HG03558 (cell line): ENCODE data around the gene CITED4.

Experiments
- ATAC-seq: cut with Tn5 transposase; IDR thresholded peaks from one replicate; pipeline ENCODE4 v1.9.1; 2021; ENCODE audit warnings: moderate number of reproducible peaks; ENCODE audit not compliant: unreplicated experiment; ENCODE audit errors: extremely low read depth

Gene CITED4

DNA sequence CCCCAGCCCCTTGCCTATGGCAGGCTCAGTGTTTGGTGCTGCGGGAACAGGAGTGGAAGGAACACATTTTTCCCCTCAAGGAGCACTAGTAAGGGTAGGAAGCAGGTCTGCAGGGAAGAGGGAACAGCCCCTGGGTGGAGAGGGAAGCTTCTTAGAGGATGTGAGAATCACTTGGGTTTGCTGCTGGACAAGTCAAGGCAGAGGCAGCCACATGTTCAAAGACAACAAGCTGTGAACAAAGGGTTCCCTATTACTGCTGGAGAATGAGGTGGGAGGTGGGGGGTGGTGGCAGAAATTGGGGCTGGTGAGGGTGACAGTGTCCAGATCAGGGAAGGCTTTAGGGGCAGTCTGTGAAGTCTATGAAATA is 24.8 kb upstream of the CITED4 start:
- no peak for ATAC-seq

DNA sequence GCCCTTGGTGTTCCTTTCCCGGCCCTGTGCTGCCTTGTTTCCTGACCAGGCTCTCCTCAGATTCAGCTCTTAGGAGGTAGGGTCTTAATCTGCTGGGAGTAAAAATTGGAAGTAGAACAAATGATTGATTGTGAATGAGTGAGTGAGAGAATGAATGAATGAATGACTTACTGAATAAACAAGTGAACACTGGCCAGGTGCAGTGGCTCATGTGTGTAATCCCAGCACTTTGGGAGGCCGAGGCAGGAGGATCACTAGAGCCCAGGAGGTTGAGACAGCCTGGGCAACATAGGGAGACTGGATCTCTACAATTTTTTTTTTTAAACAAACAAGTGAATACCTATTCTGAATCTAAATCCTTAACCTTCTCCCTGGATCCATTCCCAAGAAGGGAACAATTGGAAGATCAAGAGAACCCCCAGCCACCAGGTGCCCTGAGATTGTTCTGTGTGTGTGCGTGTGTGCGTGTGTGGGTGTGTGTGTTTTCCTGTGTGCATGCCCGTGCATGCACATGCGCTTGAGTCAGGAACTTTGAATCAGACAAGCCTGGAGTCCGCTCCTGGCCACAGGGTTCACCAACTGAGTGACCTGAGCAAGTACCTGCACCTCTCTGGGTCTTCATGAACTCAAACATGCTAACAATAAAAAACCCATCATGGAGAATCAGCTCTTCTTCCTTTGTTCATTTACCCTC is 24.3 kb upstream of the CITED4 start:
- ATAC-seq: no peak

DNA sequence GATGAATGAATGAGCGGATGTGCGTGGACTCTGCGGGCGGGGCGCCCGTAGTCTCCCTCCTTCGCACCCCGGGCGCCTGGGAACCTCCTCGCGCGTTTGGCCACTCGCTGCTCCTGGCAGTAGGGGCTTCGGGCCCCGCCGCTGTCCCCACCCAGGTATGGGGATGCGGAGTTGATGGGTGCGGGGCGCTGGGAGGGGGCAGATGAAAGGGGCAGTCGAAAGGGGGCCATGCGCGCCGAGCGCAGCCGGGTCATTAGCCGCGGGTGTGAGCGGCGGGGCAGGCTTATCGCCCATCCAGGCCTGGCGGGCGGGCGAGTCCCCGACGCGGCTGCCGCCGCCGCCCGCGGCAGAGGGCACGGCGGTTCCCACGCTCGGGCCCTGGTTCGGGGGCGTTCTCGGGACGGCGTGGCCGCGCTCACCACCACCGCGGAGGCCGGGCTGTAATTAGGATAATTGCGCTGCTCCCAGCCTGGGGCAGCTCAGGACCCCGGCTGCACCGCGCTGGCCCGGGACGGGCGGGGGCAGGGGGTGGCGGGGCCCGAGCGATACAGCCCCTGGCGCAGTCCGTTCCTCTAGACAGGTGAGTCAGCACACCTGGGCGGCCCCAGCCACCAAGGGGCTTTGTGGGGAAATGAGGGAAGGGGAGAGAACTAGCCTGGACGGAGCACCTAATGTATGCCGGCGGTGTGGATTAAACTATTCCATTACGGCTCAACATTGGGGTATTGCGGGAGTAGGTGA is 22.1 kb upstream of the CITED4 start:
- no peak for ATAC-seq

DNA sequence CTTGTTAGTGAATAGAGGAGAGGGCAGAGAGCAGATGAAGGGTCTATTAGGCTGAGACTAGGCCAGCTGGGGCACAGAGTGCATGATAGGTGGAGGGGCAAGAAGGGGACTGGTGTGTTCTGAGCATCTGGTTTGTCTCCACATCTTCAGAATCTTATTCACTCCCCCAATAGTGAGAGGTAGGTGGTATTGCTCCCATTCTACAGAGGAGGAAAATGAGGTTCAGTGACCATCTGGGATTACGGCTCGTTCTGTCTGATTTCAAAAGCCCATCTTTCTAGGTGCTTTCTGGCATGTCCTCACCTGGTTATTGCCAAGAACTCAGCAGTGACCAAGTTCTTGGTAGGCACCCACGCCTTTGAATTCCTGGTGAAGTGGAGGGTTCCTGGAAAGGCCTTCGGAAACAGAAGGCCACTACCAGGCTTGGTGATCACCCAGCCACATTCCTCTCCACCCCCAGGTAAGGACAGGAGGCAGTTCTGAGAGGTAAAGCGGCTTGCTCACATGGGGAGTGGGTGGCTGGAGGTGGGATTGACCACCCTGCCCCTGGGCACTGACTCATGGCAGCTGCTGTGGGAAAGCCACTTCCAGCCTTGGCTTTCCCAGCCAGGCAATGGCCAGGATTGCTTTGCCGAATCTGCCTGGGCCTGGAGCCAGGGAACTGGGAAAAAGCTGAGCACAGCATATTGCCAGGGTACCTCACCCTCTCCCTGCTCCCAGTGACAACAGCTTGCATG is 18.8 kb upstream of the CITED4 start:
- no peak for ATAC-seq

DNA sequence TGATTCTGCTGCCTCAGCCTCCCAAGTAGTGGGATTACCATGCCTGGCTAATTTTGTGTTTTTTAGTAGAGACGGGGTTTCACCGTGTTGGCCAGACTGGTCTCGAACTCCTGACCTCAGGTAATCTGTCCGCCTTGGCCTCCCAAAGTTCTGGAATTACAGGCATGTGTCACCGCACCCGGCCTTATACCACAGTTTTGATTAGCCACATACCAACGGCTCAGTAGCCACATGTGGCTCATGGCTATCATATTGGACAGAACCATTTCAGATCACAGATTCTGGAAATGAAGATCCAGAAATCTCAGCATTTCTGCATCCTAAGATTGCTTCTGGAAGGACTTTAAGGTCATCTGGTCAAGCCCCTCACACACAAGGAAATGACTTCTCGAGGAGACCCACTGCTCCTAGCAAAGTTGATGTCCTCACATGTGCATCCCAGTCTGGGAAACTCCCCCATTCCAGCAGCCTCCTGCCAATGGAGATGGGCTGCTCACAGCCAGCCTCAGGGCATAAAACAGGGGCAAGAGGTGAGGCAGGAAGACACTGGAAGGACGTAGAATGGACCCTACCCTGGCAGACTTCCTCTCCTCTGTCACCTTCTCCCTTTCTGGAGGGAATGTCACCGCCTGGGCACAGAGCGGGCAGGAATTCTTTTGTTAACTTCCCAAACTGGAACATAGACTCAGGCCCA is 17.5 kb upstream of the CITED4 start:
- no peak for ATAC-seq

DNA sequence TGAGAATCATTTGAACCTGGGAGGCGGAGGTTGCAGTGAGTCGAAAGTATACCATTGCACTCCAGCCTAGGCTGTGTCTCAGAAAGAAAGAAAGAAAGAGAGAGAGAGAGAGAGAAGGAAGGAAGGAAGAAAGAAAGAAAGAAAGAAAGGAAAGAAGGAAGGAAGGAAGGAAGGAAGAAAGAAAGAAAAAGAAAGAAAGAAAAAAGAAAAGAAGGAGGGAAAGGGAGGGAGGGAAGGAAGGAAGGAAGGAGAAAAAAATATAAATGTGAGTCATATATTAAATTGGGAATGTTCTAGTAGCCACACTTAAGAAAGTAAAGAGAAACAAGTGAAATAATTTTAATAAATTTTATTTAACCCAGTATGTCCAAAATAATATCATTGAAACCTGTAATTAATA is 16.7 kb upstream of the CITED4 start:
- no peak for ATAC-seq

DNA sequence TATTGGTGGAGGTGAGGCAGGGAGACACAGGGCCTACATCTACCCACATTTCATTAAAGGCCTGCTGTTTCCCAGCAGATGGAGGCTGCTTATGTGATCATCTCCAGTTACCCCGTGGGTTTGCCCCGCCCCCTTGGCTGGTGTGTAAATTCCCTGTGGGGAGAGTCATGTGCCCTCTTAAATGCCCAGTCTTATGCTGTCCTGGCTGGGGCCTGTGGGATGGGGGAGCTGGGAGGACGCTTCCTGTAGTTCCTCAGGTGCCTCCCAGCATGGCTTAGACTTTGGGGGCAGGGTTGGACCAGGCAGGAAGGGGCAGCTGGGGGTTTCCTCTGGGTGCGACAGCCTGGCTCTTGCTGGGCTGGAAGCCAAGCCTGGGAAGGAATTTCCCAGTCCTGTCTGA is 15.5 kb upstream of the CITED4 start:
- no peak for ATAC-seq

DNA sequence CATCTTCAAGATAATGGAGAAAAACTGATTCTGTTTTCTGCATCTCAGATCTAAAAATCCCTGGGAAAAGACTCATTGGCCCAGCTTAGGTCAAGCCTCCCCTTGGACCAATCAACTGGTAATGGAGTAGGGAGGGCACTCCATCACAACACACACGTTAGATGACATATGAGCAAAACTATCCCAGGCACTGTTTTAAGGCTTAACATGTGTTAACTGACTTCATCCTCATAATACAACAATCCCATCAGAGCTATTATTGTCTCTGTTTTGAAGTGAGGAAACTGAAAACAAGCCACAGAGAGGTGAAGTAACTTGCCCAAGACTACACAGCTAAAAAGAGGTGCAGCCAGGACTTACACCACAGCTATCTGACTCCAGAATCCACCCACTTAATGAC is 14.7 kb upstream of the CITED4 start:
- ATAC-seq: no peak

DNA sequence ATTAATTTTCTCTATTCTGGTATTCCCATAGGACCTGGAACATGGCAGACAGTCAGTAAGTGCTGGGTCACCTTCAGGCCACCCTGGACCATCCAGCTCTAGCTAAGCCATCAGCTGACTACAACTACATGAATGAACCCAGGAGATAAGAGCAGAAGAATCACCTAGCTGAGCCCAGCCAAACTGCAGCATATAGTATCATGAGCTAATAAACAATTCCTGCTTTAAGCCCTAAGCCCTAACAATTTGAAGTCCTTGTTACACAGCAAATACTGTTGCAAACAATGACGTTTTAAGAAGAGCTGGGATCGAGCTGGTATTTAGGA is 14.2 kb upstream of the CITED4 start:
- no peak for ATAC-seq

DNA sequence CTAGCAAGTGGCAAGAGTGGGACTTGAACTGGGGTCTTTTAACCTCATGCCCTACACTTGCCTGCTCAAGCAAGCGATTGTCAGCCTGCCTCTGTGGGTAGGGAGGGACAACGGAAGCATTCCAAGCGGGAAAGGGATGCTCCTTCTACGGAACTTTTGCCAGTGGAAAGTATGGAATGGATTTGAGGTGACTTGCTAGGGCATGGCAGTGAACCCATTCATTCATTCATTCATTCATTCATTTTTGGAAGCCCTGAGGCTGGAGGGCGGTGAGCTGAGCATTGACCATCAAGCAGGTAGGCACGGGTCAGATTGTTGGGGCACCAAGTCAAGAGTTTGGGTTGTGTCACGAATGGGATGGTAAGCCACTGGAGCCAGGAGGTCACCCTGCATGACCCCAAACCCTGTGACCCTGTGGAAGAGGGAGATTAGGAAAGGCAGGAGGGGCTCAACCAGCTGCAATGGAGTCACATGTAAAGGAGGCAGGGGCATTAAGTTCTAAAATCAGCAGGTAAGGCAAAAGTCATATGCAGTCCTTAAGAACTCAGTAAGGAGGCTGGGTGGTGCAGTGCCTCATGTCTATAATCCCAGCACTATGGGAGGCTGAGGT is 11.8 kb upstream of the CITED4 start:
- ATAC-seq: no peak

DNA sequence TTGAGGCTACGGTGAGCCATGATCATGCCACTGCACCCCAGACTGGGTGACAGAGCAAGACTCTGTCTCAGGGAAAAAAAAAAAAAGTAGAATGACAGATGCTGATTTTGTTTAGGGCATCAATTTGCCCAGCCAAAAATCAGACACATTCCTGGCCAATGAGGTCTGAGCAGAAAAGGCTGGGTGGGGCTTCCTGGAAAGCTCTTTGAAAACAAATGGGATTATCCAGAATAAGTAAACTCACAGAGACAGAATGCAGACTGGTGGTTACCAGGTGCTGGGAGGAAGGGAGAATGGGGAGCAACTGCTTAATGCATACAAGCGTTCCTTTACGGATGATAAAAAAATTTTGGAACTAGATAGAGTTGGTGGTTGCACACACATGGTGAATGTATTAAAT is 10.1 kb upstream of the CITED4 start:
- no peak for ATAC-seq

DNA sequence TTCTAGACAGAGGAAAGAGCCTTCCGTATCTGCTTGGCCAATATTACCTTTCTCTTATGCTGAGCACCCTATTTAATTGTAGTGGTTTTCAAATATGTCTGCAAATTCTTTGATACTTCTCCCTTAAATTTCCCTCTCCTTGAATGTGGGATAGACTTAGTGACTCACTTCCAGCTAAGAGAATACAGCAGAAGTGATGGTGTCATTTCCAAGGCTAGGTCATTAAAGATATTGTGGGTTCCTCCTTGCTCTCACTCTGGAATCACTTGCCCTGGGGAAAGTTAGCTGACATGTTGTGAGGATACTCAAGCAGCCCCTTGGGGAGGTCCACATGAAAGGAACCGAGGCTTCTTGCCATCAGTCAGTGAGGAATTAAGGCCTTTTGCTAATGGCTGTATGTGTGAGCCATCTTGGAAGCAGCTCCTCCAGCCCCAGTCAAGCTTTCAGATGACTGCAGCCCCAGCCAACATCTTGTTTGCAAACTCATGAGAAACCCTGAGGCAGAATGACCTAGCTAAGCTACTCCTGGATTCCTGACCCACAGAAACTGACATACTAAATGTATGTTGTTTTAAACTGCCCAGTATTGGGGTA is 8.1 kb upstream of the CITED4 start:
- no peak for ATAC-seq

DNA sequence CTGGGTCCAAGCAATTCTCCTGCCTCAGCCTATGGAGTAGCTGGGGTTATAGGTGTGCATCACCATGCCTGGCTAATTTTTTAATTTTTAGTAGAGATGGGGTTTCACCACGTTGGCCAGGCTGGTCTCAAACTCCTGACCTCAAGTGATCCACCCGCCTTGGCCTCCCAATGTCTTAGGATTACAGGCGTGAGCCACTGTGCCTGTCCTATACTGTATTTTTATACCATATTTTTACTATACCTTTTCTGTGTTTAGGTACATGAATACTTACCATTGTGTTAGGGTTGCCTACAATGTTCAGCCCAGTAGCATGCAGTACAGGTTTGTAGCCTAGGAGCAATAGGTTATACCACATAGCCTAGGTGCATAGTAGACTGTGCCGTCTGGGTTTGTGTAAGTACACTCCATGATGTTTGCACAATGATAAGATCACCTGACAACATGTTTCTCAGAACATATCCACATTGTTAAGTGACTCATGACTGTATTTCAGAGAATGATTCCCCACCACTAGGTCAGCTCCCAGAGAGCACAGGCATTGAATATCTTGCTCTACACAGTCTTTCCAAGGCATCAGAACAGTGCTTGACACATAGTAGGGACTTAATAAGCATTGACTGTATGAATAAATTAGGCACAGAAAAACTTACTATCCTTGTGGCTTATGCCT is 6.0 kb upstream of the CITED4 start:
- ATAC-seq: no peak

DNA sequence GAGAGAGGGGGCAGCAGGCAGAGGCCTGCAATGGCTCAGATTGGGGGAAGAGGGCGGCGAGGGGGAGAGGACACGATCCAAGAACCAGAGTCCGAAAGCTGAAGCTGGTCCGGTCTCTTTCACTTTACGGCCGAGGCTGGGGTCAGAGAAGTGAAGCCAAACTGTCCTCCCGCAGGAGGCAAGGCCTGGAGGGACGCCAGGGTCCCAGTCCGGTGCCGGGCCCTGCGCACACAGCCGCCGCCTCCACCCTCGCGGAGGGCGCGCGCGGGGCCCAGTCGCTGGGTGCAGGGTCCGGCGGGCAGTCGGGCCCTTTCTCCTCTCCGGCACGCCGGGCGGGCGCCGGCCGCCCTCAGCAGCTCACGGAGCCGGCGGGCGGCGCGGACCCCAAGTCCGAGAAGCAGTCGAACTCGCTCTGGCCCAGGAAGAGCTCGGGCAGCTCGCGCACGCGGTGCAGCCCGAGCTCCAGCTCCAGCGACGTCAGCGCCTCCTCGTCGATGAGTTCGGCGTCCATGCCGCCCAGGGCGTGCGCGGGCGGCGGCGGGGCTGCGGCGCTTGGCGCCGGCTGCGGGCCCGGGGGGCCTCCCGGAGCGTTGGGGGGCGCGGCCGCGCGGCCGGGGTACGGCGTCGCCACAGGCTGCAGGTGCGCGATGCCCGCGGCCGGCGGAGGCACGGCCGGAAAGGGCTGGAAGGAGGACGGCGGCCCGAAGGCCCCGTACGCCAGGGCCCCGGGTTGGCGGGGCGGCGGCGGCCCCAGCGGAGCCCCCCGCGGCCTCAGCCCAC is 749 bp downstream of the CITED4 start:
- ATAC-seq: no peak

DNA sequence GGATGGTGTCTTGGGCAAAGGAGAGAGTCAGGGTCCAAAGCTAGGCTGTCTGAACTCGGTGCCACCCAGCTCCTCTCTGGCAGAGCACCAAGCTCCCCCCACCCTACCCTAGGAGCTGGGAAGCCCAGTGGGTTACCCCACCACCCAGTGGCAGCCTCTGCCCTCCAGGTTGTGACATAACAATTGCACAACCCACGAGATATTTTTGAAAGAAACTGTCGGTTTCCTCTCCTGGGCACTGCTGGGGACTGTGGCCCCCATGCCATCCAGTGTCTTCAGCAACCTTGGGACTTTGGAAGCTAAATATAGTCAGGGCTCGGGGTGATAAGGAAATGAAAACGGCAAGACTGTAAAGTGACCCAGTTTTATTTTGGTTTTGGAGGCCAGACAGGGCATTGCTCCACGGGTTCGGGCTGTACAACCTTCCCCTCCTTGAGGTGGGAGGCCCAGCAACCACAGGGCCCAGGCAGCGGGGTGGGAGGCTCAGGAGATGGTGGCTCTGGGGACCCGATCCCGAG is 1.4 kb downstream of the CITED4 start:
- no peak for ATAC-seq

DNA sequence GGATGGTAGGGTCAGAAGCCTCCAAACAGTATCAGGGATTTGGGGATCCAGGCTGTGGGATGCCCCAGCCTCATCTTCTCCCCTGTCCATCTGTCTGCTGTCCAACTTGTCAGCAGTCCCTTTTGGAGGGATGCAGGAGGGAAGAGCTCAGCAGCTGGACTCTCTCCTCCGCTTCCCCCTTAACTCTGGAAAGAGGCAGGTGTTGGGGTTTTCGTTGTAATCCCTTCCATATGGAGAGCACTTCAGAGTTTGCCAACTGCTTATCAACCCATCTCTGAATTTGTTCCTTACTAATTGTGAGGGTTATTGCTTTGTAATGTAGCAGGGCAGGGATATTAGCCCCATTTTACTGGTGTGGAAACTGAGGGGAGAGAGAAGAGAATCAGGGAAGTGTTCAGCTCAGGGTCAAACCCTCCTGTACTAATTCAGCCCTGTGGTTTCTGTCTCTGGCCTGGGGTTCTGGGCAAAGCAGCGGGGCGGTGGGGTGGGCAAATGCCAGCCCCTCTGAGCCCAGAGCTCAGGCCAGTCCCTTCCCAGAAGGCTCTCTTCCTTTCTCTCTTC is 3.2 kb downstream of the CITED4 start:
- no peak for ATAC-seq

DNA sequence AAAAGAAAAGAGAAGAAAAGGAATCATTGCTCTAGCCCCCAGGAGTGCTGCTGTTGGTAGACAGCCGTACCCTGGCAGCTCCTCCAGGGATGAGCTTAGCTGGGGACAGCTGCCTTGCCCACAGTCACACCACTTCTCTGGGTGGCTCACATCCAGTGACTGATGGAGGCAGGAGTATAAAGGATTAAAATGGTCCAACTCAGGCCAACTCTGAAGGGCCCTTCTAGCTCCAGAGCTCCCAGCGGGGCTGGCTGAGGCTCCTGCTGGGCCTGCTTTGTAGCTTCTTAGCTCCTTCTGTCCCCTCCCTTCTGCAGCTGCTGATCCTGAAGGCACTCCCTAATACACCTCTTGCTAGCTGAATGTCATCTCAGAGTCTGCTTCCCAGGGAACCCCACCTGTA is 4.4 kb downstream of the CITED4 start:
- no peak for ATAC-seq

DNA sequence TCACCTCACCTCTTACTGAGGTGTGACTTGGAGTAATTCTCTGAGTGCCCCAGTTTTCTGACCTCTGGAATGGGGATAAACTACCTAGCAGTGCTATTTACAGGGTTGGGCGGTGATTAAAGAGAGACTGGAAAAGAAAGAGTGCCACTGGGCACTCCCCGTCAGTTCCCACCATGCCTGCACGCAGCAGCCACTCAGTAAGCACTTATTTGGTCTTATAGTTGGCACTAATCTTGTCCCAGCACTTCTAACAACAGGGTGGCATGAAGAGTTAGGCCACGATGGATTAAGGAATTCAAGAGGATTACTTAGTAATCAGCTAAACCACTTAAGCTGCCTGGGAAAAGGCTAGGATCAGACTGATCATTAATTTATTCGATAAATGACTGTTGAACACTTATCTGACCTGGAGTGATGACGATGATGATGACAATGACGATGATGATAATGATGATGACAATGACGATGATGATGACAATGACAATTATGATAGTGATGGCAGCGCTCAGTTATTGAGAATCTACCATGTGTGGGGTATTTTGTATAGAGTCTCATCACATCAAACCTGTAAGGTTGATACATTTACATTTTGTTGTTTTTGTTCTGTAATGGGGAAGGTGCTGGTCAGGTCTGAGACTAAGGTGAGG is 5.4 kb downstream of the CITED4 start:
- ATAC-seq: no peak
